Smooth muscle cell of the brain vasculature (primary cell): ENCODE measurements around the gene OTUD7B.
"Not testable (repeated sequence)": the region's sequence is repeated elsewhere in the genome, so short reads cannot be mapped to it uniquely, and the experiment has no call there.

Source experiments
- DNase-seq: peaks from one replicate; pipeline ENCODE4 v3.0.0-alpha.2; 2012; ENCODE audit warnings: low read depth, low spot score

Gene OTUD7B

DNA sequence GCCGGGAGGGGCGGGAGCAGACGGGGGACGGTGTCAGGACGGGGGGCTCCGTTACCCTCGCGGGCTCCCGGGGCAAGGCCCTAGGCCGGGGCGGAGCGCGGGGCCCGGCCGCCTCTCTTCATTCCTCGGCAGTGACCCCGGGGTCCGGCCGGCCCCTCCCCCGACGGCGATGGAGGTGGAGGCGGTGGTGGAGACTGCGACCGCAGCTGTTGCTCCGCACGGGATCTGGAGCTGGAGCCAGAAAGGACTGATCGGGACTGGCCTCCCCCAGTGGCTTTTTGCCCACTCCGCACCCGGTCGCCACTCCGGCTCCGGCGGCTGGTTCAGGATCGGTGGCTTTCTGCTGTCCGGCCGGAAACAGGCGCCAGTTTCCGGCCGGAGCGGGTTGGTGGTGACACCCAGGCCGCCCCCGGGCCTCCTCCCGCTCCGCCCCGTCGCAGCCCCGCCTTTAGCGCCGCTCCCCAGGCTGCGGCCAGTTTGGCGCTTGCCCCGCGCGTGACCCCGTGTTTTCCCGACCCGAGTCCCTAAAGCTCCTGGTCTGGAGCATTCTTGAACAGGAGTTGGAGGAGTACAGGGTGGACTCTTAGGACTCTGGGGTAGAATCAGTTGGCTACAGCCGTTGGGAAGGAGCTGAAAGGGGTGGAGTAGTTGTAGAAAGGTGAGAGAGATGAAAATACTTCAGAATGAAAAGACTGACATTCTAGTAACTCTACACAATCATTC, at the start of gene OTUD7B:
Gene OTUD7B (minus strand): TSS at position 334 of the 723 bp plus-strand sequence. CDS start 33,216 bp downstream, outside the sequence.
- DNase-seq = peak; percentile 54

DNA sequence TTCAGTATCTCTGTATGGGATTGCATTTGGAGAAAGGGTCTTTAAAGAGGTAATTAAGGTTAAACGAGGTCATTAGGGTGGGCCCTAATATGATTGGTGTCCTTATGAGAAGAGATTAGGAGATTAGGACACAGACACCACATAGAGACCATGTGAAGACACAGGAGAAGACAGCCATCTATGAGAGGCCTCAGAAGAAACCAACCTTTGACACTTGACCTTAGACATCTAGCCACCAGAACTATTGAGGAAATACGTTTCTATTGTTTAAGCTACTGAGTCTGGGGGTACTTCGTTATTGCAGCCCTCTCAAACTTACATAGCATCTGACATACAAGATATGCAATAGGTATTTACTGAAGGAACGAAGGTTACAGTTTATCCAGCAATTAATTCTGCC, 49.7 kb upstream of the OTUD7B start:
- DNase-seq = no peak

DNA sequence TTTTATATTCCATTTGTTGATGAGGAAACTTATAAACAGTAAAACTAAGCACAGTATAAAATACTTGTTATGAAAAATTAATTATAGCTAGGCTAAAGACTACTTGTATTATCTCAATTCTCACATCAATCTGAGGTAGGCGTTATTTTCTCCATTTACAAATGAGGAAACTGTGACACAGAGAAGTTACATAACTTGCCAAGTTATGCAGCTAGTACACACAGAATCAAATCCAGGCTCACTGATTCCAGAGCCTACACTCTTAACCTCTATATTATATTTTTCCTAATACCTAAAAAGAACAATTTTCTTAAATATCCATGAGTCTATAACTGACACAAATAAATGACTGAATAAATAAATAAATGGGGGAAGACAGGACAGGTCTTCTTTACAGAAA, 45.9 kb upstream of the OTUD7B start:
- no peak for DNase-seq

DNA sequence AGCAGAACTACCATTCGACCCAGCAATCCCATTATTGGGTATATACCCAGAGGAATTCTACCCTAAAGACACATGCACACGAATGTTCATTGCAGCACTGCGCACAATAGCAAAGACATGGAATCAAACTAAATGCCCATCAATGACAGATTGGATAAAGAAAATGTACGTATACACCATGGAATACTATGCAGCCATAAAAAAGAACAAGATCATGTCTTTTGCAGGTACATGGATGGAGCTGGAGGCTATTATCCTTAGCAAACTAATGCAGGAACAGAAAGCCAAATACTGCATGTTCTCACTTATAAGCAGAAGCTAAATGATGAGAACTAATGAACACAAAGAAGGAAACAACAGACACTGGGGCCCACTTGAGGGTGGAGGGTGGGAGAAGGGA, 45.0 kb upstream of the OTUD7B start:
- DNase-seq = not testable (repeated sequence)

DNA sequence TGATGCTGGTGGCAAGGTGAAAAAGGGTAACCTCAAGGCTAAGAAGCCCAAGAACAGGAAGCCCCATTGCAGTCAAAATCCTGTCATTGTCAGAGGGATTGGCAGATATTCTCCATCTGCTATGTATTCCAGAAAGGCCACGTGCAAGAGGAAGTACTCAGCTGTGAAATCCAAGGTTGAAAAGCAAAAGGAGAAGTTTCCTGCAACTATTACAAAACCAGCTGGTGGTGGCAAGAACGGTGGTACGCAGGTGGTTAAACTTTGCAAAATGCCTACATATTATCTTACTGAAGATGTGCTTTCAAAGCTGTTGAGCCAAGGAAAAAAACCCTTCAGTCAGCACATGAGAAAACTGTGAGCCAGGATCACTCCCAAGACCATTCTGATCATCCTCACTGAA, 43.4 kb upstream of the OTUD7B start:
- no peak for DNase-seq

DNA sequence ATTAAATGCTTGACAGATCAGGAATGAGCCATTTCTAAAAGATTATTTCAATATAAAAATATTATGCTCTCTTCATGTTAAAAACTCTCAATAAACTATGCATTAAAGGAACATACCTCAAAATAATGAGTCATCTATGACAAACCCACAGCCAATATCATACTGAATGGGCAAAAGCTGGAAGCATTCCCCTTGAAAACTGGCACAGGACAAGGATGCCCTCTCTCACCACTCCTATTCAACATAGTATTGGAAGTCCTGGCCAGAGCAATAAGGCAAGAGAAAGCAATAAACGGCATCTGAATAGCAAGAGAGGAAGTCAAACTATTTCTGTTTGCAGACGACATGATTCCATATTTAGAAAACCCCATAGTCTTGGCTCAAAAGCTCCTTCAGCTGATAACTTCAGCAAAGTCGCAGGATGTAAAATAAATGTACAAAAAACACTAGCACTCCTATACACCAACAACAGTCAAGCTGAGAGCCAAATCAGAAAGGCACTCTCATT, 41.4 kb upstream of the OTUD7B start:
- DNase-seq = not testable (repeated sequence)

DNA sequence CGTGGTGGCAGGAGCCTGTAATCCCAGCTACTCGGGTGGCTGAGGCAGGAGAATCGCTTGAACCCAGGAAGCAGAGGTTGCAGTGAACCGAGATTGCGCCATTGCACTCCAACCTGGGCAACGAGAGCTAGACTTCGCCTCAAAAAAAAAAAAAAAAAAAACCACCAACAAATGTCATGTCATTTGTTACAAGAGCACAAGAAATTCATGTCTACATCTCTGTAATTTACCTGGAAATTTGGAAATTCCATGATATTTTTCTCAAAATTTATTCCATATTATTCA, 40.5 kb upstream of the OTUD7B start:
- DNase-seq = no peak

DNA sequence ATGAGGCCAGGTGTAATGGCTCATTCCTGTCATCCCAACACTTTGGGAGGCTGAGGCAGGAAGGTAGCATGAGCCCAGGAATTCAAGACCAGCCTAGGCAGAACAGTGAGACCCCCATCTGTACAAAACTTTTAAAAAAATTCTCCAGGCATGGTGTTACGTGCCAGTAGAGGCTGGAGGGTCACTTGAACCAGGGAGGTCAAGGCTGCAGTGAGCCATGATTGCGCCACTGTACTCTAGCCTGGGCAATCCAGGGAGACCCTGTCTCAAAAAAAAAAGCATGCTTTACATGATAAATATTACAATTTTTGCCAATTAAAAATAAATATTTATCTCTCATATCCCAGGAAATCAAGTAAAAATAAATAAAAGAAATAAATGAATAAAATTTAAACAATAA, 39.4 kb upstream of the OTUD7B start:
- no peak for DNase-seq

DNA sequence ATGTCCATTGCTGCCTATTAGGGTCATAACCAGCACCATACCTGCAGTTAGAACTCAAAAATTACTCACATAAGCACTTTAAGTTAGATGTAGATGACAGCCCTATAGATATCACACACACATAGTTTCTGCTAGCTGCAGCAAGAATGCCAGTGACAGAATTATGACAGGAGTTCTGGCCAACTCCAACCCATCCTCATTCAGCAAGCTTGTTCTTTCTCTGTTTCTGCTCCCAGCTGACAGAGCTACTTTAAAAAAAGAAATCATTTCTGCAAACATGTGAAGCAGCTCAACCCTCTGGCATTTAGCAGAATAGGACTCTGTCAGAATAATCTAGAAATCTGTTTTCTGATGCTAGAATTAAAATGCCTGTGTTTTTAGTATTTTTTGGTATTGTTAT, 23.8 kb upstream of the OTUD7B start:
- DNase-seq = no peak

DNA sequence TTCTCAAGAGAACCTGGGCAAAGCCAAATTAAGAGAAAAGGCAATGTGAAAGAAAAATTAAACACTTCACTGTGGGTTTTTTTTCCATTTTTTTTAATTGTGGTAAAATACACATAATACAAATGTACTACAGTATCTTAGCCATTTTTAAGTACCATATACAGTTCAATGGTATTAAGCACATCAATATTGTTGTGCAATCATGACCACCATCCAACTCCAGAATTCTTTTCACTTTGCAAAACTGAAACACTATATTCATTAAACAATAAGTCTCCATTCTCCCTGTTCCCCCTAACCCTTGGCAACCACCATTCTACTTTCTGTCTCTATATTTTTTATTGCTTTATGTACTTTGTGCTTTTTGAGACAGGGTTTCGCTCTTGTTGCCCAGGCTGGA, 17.8 kb upstream of the OTUD7B start:
- no peak for DNase-seq

DNA sequence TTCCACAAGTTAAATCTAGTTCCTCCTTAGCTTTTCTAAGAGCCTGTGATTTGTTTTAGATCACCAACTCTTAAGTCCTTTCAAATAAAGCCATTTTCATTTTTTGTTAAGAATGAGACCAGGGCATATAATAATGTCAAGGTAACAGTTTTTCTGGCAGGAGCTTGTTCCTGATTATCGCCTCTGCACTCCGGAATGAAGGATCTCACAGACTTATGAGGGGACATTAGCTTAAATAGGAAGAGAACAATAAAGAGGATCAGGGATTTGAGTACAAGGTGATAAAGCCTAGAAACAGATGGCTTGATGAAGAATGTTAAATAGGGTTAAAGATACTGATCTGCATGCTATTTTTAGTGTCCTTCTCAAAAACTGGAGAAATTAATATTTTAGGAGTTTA, 13.6 kb upstream of the OTUD7B start:
- no peak for DNase-seq

DNA sequence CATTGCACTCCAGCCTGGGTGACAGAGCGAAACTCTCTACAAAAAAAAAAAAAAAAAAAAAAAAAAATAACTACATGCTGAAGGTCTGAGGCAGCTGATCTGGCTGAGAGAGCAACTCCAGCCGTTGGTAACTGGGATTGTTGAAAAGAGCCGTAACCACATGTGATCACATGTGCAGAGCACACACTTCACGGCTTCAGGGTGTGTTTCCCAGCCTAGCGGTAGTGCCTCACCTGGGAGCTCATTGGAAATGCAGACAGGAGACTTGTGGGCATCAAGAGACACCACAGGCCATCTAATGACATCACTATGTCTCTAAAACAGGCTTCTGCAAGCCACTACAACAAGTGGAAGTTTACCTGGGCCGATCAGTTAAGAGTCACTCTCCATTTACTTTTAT, 11.8 kb upstream of the OTUD7B start:
- DNase-seq = no peak

DNA sequence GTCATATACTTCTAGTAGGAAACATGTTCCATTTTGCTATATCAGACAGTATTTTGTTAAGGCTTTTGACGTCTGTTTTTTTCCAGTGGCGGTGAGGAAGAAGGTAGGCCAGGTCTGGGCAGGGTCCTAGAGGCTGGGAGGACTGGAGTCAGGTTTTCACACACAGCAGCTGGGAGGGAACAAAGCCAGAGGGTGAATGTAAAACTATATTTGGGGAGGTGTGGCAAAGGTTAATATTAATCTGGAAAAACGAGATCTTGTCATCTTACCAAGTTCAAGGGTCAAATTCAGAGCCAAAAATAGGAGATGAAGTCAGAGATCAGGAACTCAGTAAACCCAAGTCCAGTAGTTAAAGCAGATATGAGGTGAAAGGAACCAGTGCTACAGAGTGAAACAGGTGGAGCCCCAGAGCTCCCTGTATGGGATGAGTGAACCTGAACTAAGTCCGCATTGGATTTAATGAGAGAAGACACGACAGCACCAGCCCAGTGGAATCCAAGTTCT, 10.7 kb upstream of the OTUD7B start:
- no peak for DNase-seq

DNA sequence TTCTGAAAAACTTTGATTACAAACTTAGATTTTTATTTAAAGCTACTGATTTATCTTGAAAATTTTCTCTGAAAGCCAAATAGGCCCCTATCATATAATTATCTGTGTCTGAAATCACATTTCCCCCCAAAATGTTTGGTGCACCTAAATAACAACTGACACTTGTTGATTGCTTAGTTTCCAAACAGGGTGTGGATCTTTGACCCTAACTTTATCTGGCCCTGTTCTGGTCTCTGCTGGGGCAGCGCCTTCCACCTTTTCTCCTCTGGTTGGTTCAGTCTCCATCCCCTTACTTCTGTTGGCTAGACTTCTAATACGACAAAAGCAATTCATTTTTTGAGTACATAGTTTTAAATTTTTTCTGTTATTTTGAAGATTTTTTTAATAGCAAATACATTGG, 10.2 kb upstream of the OTUD7B start:
- DNase-seq = no peak

DNA sequence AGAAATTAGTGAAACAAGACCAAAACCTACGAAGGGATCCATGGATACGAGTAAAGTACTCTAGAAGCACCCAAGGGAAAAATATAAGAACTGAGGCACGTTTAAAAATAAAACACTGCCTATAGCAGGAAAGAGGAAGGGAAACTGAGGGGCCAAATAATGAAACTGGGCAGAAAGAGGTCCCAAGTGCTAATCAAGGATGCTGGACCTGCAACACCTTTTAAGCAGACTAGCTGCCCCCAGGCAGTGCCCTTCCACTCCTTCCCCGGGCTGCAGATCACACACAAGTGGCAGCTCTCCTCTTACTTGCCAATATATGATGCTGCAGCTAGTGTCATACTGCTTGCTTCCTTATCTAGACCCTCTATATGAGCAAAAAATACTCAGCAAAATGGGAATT, 7.6 kb upstream of the OTUD7B start:
- no peak for DNase-seq

DNA sequence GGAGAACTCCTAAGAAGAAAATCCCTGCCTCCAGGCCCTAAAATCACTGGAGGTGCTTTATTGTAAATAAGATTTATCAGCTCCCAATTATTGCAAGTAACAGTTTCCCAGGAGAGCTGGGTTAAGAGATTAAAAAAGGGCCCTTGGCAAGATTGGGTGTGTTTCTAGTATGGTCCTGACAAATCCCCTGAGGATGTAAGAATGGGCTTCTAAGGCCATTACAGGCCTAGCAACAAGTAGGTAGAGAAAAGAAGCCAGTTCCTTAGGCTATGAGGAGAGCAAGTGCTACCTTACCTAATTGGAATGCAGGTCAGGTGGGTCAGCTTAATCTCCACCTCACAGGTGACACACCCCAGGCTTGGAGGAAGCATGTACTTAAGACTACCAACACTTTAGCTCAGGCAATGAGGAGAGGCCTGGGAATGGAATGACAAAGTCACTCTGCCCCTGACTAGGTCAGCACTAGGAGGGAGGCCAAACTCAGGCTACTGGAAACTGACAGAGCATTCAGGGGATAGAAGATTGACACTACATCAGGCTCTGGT, 6.8 kb upstream of the OTUD7B start:
- no peak for DNase-seq

DNA sequence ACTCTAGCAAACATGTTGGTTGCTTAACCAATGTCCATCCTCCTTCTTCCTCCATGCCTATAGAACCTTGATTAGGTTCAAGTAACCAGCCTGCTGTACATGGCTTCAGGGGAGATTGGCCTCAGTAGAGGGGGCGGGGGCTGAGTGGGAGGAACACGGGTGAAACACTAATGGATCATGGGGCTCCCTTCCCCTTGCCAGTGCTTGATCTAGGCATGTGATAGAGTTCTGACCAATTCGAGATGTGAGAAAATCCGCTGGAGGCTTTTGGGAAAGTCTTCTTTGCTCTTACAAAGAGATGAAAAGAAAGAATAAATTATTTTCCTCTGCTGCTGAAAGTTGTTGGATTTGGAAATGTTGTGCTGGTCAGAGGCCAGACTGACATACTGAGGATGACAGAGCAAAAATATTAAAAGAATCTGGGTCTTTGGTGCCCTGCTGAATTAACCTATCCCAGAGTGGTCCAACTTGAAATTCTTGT, 5.2 kb upstream of the OTUD7B start:
- no peak for DNase-seq

DNA sequence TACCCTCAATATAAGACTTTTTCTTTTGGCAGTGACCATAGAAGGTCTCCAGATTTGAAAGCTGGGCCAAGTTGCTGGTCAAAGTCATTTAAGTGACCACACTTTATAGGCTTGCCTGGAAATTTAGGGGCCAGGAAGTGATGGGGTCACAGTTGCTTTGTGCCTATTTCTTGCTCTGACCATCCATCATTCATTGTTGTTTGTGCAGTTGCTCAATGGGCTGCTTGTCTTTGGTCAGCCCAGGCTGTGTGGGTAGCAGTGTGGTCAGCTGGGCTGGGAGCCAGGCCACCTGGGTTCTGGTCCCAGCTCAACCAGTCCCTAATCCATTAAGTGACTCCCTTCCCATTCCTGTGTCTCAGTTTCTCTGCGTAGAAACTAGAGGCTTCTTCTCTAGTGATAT, 2.1 kb upstream of the OTUD7B start:
- no peak for DNase-seq

DNA sequence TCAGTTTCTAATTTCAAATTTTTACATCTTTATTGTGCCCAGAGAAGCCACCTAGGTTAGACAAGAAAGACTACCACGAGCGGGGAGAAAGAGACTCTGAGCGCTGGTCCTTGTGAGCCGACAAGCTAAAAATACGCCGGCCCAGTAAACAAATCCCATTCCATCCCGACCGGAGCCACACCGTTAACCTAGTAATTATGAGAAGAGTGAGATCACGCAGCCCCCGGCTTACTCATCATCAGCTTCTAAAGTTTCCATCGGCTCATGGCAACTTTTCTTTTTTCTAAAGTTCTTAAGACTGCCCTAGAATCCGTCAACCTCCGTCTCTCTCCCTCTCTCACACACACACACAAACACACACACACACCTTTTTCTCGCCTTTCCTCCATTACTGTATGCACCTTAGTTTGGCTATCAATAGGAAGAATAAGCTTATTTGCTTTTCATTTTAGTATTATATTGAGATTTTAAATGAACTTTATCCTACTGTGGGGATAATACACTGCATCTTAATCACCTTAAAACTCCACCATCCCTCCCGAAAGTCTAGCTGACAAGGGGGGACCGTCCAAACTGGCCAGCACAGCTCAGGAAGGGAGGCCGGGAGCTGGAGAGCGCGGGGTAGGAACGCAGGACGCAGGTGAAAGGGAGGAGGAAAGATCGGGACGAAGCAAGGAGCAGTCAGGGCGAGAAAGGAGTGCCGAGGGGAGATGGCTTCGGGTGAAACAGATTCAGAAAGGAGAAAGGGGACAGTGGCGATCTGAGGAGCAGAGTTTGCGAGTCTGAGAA, 728 bp downstream of the OTUD7B start:
- no peak for DNase-seq

DNA sequence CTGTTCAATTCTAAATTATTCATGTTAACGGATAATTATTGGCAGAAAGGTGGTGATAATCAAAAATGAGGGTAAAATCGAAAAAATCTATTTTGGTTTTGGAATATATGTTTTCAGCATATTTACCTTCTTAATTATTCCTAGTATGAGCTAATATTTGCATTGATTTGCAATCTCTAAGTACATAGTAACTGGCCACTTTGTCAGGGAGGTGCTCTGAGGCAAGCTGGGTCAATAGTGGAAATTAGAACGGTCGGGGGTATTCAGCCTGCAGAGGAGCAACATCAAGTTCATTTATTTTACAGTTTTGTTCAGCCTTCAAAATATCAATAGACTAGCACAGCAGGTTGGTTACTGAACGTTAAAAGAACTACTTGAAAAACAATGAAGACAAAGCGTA, 1.8 kb downstream of the OTUD7B start:
- no peak for DNase-seq

DNA sequence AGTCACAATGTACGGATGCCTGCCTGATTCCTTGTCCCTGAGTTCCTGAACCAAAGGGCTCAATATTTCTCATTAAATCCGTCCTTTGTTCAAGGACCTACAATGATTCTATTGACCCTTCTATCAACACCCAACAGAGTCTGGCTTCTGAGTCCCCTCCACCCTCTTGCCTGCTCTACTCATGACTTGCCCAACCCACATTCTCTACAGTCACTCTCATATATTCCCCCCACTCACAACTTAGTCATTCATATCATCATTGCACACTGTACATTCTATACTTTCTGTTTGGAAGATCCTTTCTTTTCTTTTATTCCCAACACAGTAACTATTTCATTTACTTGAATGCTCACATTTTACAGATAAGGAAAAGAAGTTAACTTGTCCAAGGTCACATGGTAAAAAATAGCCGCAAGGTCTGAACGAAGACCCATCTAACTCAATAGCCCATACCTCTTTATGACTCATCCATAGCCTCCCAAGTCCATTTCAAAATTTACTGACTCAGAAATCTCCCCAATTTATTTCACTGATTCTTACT, 3.6 kb downstream of the OTUD7B start:
- DNase-seq = no peak

DNA sequence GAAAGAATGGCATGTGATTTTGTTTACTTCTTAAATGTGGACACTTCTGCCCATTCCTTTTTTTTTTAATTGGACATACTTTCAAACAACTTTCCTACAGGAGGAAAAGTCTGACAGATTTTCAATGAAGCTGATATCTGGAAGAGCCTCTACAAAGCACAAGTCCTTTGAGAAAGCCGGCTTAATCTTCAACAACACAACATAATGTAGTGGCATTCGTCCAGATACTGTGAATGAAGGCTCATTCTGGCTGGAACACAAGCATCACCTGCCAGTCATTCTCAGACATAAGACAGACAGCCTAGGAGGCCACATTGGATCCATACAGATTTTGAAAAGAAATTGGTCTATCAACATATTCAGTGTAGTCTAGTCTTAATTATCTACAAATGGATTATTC, 4.9 kb downstream of the OTUD7B start:
- no peak for DNase-seq
